ENCODE data around the gene NUP43. TPM values are rescaled to one million over a fixed set of nuclear protein-coding genes. Genes with fewer than 3 reads are reported as not detected.
"Not testable (repeated sequence)": the region's sequence is repeated elsewhere in the genome, so short reads cannot be mapped to it uniquely, and the experiment has no call there.

The NUP43 gene
- total RNA-seq, 2 donors from 2014 or later, result 24.8 to 29.0 TPM

GRCh38 chr6:149711711-149712110 lies 34.6 kb downstream of the NUP43 start:
- intact Hi-C loops (cut with DNase I), result no loop called here
- no peak for DNase-seq (ENCODE audit: low spot score)

- intact Hi-C loops (cut with DNase I), result no loop called here
- DNase-seq (ENCODE audit: low spot score), result no peak
These were observed 44.6 kb downstream of the NUP43 start for GRCh38 chr6:149701714-149702113.

- intact Hi-C loops (cut with DNase I), result no loop called here
- no peak for DNase-seq (ENCODE audit: low spot score)
These were observed 47.2 kb downstream of the NUP43 start for GRCh38 chr6:149699150-149699549.

GRCh38 chr6:149698175-149698574 lies 48.2 kb downstream of the NUP43 start:
- intact Hi-C loops (cut with DNase I), result no loop called here
- DNase-seq (ENCODE audit: low spot score), result no peak

GRCh38 chr6:149696901-149697300 lies 49.4 kb downstream of the NUP43 start:
- intact Hi-C loops (cut with DNase I), result no loop called here
- no peak for DNase-seq (ENCODE audit: low spot score)

GRCh38 chr6:149694921-149695320 lies 51.4 kb downstream of the NUP43 start:
- intact Hi-C loops (cut with DNase I), result no loop called here
- no peak for DNase-seq (ENCODE audit: low spot score)

GRCh38 chr6:149691201-149691600 lies 55.1 kb downstream of the NUP43 start:
- no peak for DNase-seq (ENCODE audit: low spot score)
- intact Hi-C loops (cut with DNase I), result no loop called here

- no peak for DNase-seq (ENCODE audit: low spot score)
- intact Hi-C loops (cut with DNase I), result no loop called here
These were observed 60.1 kb downstream of the NUP43 start for GRCh38 chr6:149686230-149686629.

GRCh38 chr6:149683256-149683859 lies 63.0 kb downstream of the NUP43 start:
- no peak for DNase-seq (ENCODE audit: low spot score)
- intact Hi-C loops (cut with DNase I), result no loop called here

- DNase-seq (ENCODE audit: low spot score); intact Hi-C loops (cut with DNase I): not testable (repeated sequence)
These were observed 64.5 kb downstream of the NUP43 start for GRCh38 chr6:149681845-149682244.

GRCh38 chr6:149681209-149681608 lies 65.1 kb downstream of the NUP43 start:
- DNase-seq (ENCODE audit: low spot score), result no peak
- intact Hi-C loops (cut with DNase I), result no loop called here

GRCh38 chr6:149680503-149680902 lies 65.8 kb downstream of the NUP43 start:
- intact Hi-C loops (cut with DNase I), result no loop called here
- no peak for DNase-seq (ENCODE audit: low spot score)

Other genes starting within 250 kb of the NUP43 start
- gene PPIL4, start 200.5 kb downstream of the NUP43 start, total RNA-seq, result 10 to 100 TPM; 25.1 to 26.2 TPM
- gene GINM1, start 180.2 kb downstream of the NUP43 start, total RNA-seq, result 10 to 100 TPM; 62.4 to 63.3 TPM
- 10 to 100 TPM; 11.5 to 16.3 TPM for gene KATNA1, start 97.8 kb downstream of the NUP43 start, total RNA-seq
- gene LATS1, start 28.4 kb downstream of the NUP43 start, total RNA-seq, result 10 to 100 TPM; 31.1 to 32.8 TPM
- 10 to 100 TPM; 50.4 to 69.9 TPM for gene PCMT1, start 3.2 kb upstream of the NUP43 start, total RNA-seq
- 10 to 100 TPM; 20.0 to 26.3 TPM for gene LRP11, start 117.8 kb upstream of the NUP43 start, total RNA-seq
- gene RAET1E, start 151.6 kb upstream of the NUP43 start, total RNA-seq, result 1 to 10 TPM in 1 of 2 donors, not detected in 1; 1.6 TPM
- gene RAET1G, start 176.6 kb upstream of the NUP43 start, total RNA-seq, result under 1 TPM in 1 of 2 donors, not detected in 1; 0.74 TPM
- under 1 TPM; 0.43 to 0.51 TPM for gene ULBP2, start 195.5 kb upstream of the NUP43 start, total RNA-seq
- gene ULBP1, start 217.4 kb upstream of the NUP43 start, total RNA-seq, result under 1 TPM in 1 of 2 donors, not detected in 1; 0.19 TPM